ENCODE results near the gene OLFM1.

GRCh38 chr9:135134268-135135022 lies 47.0 kb downstream of the OLFM1 start:
- no peak for TF ChIP-seq CTCF (IDR thresholded peaks at IDR 0.05)
- TF ChIP-seq EZH2 (IDR thresholded peaks at IDR 0.05; ENCODE audit: borderline replicate concordance, insufficient read depth, low read depth, low read length, poor library complexity, severe bottlenecking): no peak
